HUES64 (cell line): Measurements from ENCODE around the gene RARS1.
"Not testable (repeated sequence)": the region's sequence is repeated elsewhere in the genome, so short reads cannot be mapped to it uniquely, and the experiment has no call there.

ENCODE experiments used
- H3K27ac ChIP-seq: 2 replicates; pipeline ENCODE4 v1.7.0; 2013; ENCODE audit warnings: low read depth, low read length, inconsistent platforms
- H3K27me3 ChIP-seq: 2 replicates; pipeline ENCODE4 v1.6.1; 2013; ENCODE audit warnings: mild to moderate bottlenecking, low read length; ENCODE audit not compliant: insufficient read depth
- H3K36me3 ChIP-seq: 2 replicates; pipeline ENCODE4 v1.6.1; 2013; ENCODE audit warnings: mild to moderate bottlenecking, low read length; ENCODE audit not compliant: insufficient read depth
- H3K4me1 ChIP-seq: 2 replicates; pipeline ENCODE4 v1.6.1; 2013; ENCODE audit warnings: mild to moderate bottlenecking, low read length, moderate library complexity; ENCODE audit not compliant: insufficient read depth
- H3K4me3 ChIP-seq: 2 replicates; pipeline ENCODE4 v1.5.1; 2013; ENCODE audit warnings: mild to moderate bottlenecking, low read length, moderate library complexity
- H3K9ac ChIP-seq: 2 replicates; pipeline ENCODE4 v1.6.1; 2013; ENCODE audit warnings: mild to moderate bottlenecking, low read depth, low read length
- H3K9me3 ChIP-seq: 2 replicates; pipeline ENCODE4 v1.6.1; 2013; ENCODE audit warnings: low read depth, low read length; ENCODE audit not compliant: insufficient read depth
- WGBS: fragments of 150-250, 120-280 bp; methylation state at CpG from one replicate; pipeline ENCODE4 v1.1.7; 2013; ENCODE audit warnings: missing lambda C conversion rate; 5-methylcytosine and 5-hydroxymethylcytosine counted together

The RARS1 gene

DNA sequence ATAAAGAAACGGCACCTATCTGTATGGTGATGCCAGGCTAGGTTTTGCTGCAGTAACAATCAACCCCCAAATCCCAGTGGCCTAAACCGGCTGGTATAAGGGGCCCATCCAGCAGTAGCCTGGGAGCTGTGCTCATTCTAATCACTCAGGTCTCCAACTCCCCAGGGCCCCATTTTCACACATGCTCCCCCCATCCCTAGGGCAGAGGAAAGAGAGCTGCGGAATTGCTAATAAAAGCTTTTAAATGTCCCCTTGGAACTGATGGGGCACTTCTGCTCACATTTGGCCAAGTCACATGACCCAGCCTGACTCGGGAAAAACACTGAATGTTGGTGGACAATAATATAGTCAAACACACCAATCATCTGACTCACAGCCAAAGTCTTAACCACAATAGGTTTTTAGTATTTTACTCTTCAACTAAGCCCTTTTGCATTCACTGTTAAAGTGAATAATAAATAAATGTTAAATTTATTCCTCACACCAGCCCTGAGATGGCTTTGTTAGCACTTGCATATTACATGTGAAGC lies 44.4 kb downstream of the RARS1 start:
- peaks cover 9% of the 10 kb centered on the region for H3K4me1 ChIP-seq
- H3K4me3 ChIP-seq, result no peak overlapping the region
- WGBS, result 92% methylated on average over 4 of the region's 4 CpGs
- no peaks in the 10 kb centered on the region for H3K36me3 ChIP-seq
- no peak overlapping the region for H3K27ac ChIP-seq
- peaks cover 24% of the 10 kb centered on the region for H3K27me3 ChIP-seq
- H3K9me3 ChIP-seq, result no peaks in the 10 kb centered on the region
- no peak overlapping the region for H3K9ac ChIP-seq

DNA sequence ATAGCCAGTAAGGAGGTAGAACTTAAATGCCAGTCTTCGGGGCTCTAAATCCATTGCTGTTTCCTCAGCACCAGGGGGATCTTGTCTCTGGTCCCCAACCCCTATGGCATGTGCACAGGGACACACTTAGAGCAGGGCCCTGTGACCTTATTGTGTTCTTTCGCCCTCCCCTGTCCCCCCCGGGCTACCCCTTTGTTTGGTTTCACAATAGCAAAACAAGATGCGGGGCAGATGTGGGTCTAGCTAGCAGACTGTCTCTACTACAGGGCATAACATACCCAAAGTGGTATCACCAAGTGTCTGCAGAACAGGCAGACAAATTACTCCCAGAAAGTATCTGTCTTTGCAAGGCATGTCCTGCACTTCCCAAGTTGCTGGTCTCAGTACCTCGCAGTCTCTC lies 44.9 kb downstream of the RARS1 start:
- no peak overlapping the region for H3K9ac ChIP-seq
- H3K4me3 ChIP-seq, result no peak overlapping the region
- WGBS, result 85% methylated on average over 5 of the region's 5 CpGs
- peaks cover 24% of the 10 kb centered on the region for H3K27me3 ChIP-seq
- no peaks in the 10 kb centered on the region for H3K36me3 ChIP-seq
- H3K4me1 ChIP-seq, result peaks cover 9% of the 10 kb centered on the region
- H3K9me3 ChIP-seq, result no peaks in the 10 kb centered on the region
- H3K27ac ChIP-seq, result no peak overlapping the region

DNA sequence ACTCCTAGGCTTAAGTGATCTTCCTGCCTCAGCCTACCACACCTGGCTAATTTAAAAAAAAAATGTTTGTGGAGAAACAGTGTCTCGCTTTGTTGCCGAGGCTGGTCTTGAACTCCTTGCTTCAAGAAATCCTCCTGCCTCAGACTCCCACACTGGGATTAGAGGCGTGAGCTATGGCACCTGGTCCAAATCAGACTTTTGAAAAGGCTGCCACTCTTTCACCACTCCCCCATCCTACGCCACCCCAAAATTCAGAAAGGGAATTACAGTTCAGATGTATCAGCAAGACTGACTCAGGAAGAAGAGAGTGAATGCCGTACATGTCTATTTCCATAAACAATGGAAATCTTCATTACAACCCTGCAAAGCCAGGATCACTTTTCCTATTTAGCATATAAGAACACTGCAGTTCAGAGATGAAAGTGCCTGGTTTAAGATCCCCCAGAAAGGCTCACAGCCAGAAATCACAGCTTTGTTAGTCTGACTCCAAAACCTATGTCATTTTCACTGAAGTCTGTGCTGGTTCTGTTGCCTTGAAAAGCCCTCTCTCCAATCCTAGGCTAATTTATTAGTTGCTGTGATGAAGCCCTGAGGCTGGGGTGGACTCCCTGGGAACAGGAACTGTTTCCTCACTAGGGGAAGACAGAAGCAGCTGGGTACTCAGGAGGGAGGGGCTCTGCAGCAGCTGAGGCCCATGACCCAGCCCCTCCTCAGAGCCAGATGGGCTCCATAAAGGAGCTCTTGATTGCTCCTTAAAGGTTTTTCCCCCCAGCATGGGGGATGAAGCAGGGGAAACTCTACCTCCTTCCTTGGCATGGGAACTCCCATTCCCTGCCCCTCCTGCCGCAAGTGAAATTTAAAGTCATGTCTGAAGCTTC lies 46.0 kb downstream of the RARS1 start:
- H3K27ac ChIP-seq, result no peak overlapping the region

DNA sequence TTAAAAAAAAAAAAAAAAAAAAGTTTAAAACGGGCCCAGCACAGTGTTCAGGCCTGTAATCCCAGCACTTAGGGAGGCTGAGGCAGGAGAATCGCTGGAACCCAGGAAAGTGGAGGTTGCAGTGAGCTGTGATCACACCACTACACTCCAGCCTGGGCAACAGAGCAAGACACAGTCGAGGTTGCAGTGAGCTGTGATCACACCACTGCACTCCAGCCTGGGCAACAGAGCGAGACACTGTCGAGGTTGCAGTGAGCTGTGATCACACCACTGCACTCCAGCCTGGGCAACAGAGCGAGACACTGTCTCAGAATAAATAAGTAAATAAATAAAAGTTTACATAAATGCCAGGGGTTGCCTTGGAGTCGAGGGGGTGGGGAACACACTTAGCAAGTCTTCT lies 48.1 kb downstream of the RARS1 start:
- 92% methylated on average over 6 of the region's 7 CpGs for WGBS
- not testable (repeated sequence) for H3K4me1 ChIP-seq, H3K27ac ChIP-seq, H3K4me3 ChIP-seq, H3K36me3 ChIP-seq, H3K9ac ChIP-seq, H3K9me3 ChIP-seq
- H3K27me3 ChIP-seq, result peaks cover 12% of the 10 kb centered on the region

More for the DNA sequence above, 46.0 kb downstream of the RARS1 start:
- Histone ChIP-seq H3K9ac (no peak overlapping the region), H3K4me1 (peaks cover 9% of the 10 kb centered on the region), H3K4me3 (no peak overlapping the region), H3K9me3 (no peaks in the 10 kb centered on the region), H3K36me3 (no peaks in the 10 kb centered on the region), H3K27me3 (peaks cover 24% of the 10 kb centered on the region)
- WGBS, result 84% methylated on average over 6 of the region's 6 CpGs

DNA sequence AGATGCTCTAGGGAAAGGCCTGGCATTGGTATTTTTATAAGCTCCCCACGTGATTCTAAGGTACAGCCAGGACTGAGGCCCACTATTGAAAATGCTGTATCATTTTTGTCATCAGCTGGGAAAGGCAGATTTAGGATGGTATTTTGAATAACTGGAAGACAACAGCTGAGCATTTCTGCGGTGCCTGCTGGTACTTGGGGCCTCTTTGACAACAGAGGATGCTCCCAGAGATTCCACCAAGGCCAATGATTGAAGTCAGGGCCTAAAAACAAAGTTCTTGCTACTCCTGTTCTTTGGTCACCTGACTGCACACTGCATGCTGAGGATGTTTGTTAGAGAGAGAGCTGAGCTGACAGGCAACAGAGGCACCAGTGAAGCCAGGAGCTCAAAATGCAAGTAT lies 50.9 kb downstream of the RARS1 start:
- H3K9me3 ChIP-seq, result no peaks in the 10 kb centered on the region
- H3K27me3 ChIP-seq, result no peaks in the 10 kb centered on the region; the same call in 1 of the 2 replicates
- H3K4me3 ChIP-seq, result no peak overlapping the region
- no peak overlapping the region for H3K9ac ChIP-seq
- peaks cover 8% of the 10 kb centered on the region for H3K4me1 ChIP-seq
- no peaks in the 10 kb centered on the region for H3K36me3 ChIP-seq
- H3K27ac ChIP-seq, result no peak overlapping the region
- 91% methylated on average over 2 of the region's 2 CpGs for WGBS

DNA sequence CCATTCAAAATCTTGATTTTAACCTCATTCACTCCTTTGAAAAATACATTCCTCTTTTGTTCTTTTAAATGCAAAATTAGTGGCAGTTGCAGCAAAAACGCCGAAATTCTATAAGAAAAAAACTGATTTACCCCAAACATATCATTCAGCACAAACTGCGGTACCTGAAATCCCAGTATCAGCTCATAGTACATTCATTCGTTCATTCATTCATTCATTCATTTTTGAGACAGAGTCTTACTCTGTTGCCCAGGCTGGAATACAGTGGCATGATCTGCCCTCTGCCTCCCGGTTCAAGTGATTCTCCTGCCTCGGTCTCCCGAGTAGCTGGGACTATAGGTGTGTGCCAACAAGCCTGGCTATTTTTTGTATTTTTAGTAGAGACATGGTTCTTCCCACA lies 63.3 kb downstream of the RARS1 start:
- 95% methylated on average over 7 of the region's 7 CpGs for WGBS
- peaks cover 61% of the 10 kb centered on the region for H3K36me3 ChIP-seq

DNA sequence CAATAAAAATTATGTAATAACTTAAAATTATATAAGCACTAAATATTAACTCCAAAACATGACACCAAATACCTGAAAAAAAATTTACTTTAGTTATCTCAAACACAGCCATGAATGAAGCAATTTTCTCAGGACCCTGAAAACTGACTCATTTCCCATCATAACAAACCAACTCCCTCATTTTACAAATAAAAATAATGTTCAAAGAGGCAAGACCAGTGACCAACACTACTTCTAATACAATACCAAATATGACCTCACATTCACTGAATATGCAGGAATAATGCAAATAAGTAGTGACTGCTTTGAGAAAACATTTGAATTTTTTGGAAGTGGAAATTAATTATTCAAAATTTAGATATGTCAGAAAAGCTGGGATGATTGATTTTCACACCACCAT lies 64.4 kb downstream of the RARS1 start:
- Histone ChIP-seq H3K9me3 (no peaks in the 10 kb centered on the region), H3K27ac (no peak overlapping the region), H3K9ac (no peak overlapping the region), H3K4me1 (no peaks in the 10 kb centered on the region), H3K4me3 (no peak overlapping the region), H3K36me3 (peaks cover 70% of the 10 kb centered on the region), H3K27me3 (no peaks in the 10 kb centered on the region)

More for the DNA sequence above, 63.3 kb downstream of the RARS1 start:
- Histone ChIP-seq H3K4me3 (no peak overlapping the region), H3K9ac (no peak overlapping the region), H3K4me1 (no peaks in the 10 kb centered on the region), H3K27ac (no peak overlapping the region), H3K9me3 (no peaks in the 10 kb centered on the region), H3K27me3 (no peaks in the 10 kb centered on the region)

DNA sequence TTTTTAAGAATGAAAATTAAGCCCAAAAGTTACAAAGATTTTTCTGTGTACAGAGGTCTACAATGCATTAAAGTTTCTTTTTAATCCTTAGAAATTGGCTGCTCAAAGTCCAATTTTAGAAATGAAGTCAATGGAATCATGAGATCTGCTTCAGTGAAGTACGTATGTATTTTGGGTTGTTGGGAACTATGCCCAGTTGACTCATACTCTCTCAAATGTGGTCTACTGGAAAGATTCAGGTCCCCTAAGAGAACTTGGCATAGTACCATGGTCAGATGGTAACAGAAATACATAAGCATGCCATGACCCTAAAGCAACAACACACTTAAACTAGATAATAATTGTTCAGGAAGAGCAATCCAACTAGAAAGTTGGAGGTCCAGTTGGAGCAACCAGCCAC lies 65.9 kb downstream of the RARS1 start:
- 96% methylated on average over 1 of the region's 1 CpG for WGBS
- no peaks in the 10 kb centered on the region for H3K4me1 ChIP-seq
- H3K27me3 ChIP-seq, result no peaks in the 10 kb centered on the region
- no peak overlapping the region for H3K4me3 ChIP-seq
- H3K9ac ChIP-seq, result no peak overlapping the region
- H3K36me3 ChIP-seq, result peaks cover 85% of the 10 kb centered on the region
- no peaks in the 10 kb centered on the region for H3K9me3 ChIP-seq
- H3K27ac ChIP-seq, result no peak overlapping the region

DNA sequence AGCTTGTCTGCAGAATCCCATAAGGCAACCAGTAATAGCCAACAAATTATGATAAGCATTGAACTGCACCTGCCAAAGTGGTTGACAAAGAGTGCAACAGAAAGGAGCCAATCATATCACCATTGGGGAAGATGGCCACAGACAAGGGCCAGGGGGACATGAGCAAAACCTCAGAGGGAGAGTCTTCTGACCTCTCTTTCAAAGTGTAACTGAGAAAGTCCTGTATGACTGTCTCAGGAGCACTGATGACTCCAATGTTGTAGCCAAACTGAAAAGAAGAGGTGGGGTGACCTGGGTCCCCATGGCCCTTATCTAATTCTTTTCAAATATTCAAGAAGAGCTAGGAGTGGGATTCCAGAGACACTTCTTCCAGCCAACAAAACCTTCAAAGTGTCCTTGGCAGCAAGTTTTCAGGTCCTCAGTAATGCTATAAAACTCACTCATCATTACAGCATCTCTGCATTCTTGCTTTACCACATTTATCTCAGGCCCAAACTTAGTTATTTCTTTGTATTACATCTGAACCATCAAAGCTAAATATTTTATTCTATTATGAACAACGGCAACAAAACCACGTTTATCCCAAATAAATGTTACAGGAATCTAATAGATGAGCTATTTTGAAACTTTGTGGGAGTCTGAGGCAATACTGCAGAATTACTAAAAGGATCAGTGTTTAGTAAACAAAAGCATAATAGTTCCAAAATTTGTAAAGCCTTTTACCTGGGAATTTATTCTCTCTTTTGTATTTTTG lies 67.3 kb downstream of the RARS1 start:
- no peak overlapping the region for H3K27ac ChIP-seq
- WGBS, result no CpG with 5 or more reads among the region's 2 CpGs

DNA sequence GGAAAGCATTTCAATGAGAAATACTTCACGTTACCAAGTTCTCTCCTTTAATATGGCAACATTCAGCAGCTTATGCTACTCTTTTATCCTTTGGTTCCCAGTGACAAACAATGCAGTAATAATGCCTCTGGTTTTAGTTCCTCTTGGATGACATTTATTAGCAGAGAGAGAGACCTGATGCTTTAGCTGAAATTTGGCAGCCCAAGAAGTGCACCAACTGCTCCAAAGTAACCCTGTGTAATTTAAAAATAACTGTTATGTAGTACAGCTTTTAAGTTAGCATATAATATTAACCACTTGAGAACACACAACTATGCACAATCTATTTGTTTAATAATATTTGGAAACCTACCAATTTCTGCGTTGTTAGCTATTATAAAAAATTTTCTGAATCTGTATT lies 71.1 kb downstream of the RARS1 start:
- Histone ChIP-seq H3K27ac (no peak overlapping the region), H3K9me3 (no peaks in the 10 kb centered on the region), H3K4me3 (no peak overlapping the region), H3K4me1 (no peaks in the 10 kb centered on the region), H3K27me3 (no peaks in the 10 kb centered on the region), H3K36me3 (peaks cover 97% of the 10 kb centered on the region), H3K9ac (no peak overlapping the region)
- WGBS, result 100% methylated on average over 1 of the region's 2 CpGs

More for the DNA sequence above, 67.3 kb downstream of the RARS1 start:
- no peaks in the 10 kb centered on the region for H3K4me1 ChIP-seq
- H3K27me3 ChIP-seq, result no peaks in the 10 kb centered on the region
- no peak overlapping the region for H3K9ac ChIP-seq
- H3K9me3 ChIP-seq, result no peaks in the 10 kb centered on the region
- no peak overlapping the region for H3K4me3 ChIP-seq
- peaks cover 93% of the 10 kb centered on the region for H3K36me3 ChIP-seq

DNA sequence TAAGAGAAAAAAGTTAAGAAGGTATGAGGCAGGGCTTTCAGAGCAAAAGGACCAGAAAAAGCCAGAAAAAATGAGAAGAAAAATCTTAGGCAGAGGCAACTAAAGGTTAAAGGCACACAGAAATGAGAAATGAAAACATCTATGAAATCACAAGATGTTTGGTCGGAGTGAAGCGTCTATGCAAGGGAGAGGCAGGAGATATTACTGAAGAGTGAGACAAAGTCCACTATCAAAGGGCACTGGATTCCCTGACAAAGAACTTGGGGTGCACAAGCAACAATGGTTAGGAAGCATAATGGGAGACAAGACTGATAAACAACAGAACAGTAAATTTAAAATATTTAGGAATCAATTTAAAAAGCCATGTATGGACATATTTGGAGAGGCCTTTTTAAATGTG lies 76.0 kb downstream of the RARS1 start:
- Histone ChIP-seq H3K27ac (no peak overlapping the region), H3K36me3 (peaks cover 99% of the 10 kb centered on the region), H3K4me3 (no peak overlapping the region), H3K9ac (no peak overlapping the region), H3K4me1 (no peaks in the 10 kb centered on the region), H3K9me3 (no peaks in the 10 kb centered on the region), H3K27me3 (no peaks in the 10 kb centered on the region)
- WGBS, result 98% methylated on average over 2 of the region's 2 CpGs
